ENCODE data around the gene NAA35. TPM values are rescaled to one million over a fixed set of nuclear protein-coding genes. Genes with fewer than 3 reads are reported as not detected.

The NAA35 gene
- total and polyA plus RNA-seq, 2 of the 8 experiments (the other 6 are each of a cell fraction or from before 2014, with no cell fraction given), result 12.9 to 35.2 TPM

DNA sequence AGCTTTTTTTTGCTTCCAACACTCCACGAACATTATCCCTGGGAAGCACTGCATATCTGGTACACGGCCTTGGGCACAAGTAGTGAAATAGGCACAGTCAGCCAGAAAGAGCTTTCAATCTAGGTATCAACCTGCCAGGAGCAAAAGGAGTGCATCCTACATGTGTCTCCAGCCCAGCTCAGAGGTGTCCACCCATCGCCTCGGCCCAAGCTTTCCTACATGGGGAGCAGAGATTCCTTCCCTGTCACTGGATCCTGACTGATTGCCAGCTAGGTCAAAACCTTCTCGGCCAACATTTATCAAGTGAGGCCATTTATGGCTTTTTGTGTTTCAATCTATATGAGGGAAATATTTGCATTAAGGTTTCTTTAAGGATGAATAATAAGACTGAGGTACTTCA is 102.6 kb downstream of the NAA35 start:
- no peak overlapping the region for H3K27ac ChIP-seq (ENCODE audit: low read depth, low read length)
- no peaks in the 10 kb centered on the region for H3K4me1 ChIP-seq (replicated peaks in 1 of 4; ENCODE audit: control insufficient read depth in 3 of 4, insufficient read depth in 4 of 4, low read length in 3 of 4)
- no peaks in the 10 kb centered on the region for H3K27me3 ChIP-seq (replicated peaks in 1 of 4; ENCODE audit: control insufficient read depth in 3 of 4, extremely low read depth in 1 of 4, insufficient read depth in 3 of 4, low read length in 3 of 4)
- no peak overlapping the region for H3K14ac ChIP-seq (ENCODE audit: insufficient read length)
- H3K79me2 ChIP-seq (ENCODE audit: control insufficient read depth in 1 of 2, insufficient read depth in 2 of 2, low read length in 2 of 2), result no peaks in the 10 kb centered on the region
- no peak overlapping the region for H3K18ac ChIP-seq (ENCODE audit: extremely low read depth, low read length)
- H4K8ac ChIP-seq (ENCODE audit: extremely low read depth, insufficient read depth, low read length), result no peak overlapping the region
- no peaks in the 10 kb centered on the region; the same call in 1 of the 2 replicates for H3K79me1 ChIP-seq (ENCODE audit: low read depth, low read length)
- no peak overlapping the region for H4K91ac ChIP-seq (replicated peaks; ENCODE audit: insufficient read length, low read length)
- no peak overlapping the region for H3K9ac ChIP-seq (replicated peaks in 1 of 4; ENCODE audit: extremely low read depth in 1 of 4, low read depth in 3 of 4, low read length in 3 of 4)
- DNase-seq (ENCODE audit: low read depth in 1 of 2, low spot score in 2 of 2) (no peak), FAIRE-seq (no peak)
- no peak overlapping the region for H3K4ac ChIP-seq (replicated peaks; ENCODE audit: insufficient read length, low read depth, low read length)
- no peak overlapping the region for H3K4me3 ChIP-seq (ENCODE audit: extremely low read depth in 1 of 4, insufficient read depth in 2 of 4, low read depth in 3 of 4, low read length in 4 of 4)
- H2BK15ac ChIP-seq (ENCODE audit: low read length), result no peak overlapping the region
- H2BK12ac ChIP-seq (ENCODE audit: low read depth, low read length), result no peak overlapping the region
- WGBS, 2 experiments (ENCODE audit: extremely low coverage in 1 of 2, insufficient coverage in 1 of 2, insufficient read length in 1 of 2, insufficient replicate concordance in 2 of 2, low coverage in 1 of 2, low lambda C conversion rate in 2 of 2, missing lambda C conversion rate in 1 of 2), result 91% methylated on average over 5 of the region's 5 CpGs; no CpG with 5 or more reads in 1 of the 2 experiments
- H2BK120ac ChIP-seq (replicated peaks; ENCODE audit: low read depth, low read length), result no peak overlapping the region
- ChIA-PET CTCF (ENCODE audit: partially characterized antibody) (interaction anchor here (0.6 to 2.6 kb wide), 24 partner anchors 10 to 276 kb away, joined by 3 to 16 read pairs (median 3); no protein-coding TSS in a partner anchor), POLR2A (ENCODE audit: partially characterized antibody) (interaction anchor here (1.0 to 1.4 kb wide), 2 partner anchors 15 to 22 kb away, joined by 3 to 4 read pairs; no protein-coding TSS in a partner anchor)
- H2BK5ac ChIP-seq (ENCODE audit: low read depth, low read length), result no peak overlapping the region
- no peak overlapping the region for H3K56ac ChIP-seq (replicated peaks; ENCODE audit: insufficient read length, low read depth, low read length)
- no peak overlapping the region for H3K4me2 ChIP-seq (ENCODE audit: insufficient read depth in 1 of 2, low read depth in 2 of 2, low read length in 2 of 2)
- H3K23ac ChIP-seq (ENCODE audit: insufficient read length), result no peak overlapping the region
- H4K5ac ChIP-seq (ENCODE audit: insufficient read length, low read depth, low read length), result no peak overlapping the region
- H3K36me3 ChIP-seq (ENCODE audit: control insufficient read depth in 2 of 4, insufficient read depth in 4 of 4, low read length in 3 of 4), result 0 out of 8 replicates have a peak, but pooled peaks cover 0 to 7% (median 0%) of the 10 kb centered on the region in 4 experiments
- H3K9me3 ChIP-seq (ENCODE audit: insufficient read depth in 2 of 2, low read depth in 1 of 2, low read length in 1 of 2), result no peaks in the 10 kb centered on the region
- H3K23me2 ChIP-seq (ENCODE audit: low read depth, low read length), result no peaks in the 10 kb centered on the region
- no peaks in the 10 kb centered on the region for H4K20me1 ChIP-seq (replicated peaks in 1 of 2; ENCODE audit: control insufficient read depth in 1 of 2, insufficient read depth in 2 of 2, low read length in 2 of 2)
- no peak overlapping the region for H2BK20ac ChIP-seq (ENCODE audit: low read length)
- no peak overlapping the region for H2AFZ ChIP-seq (ENCODE audit: low read length)
- no peak overlapping the region for H2AK5ac ChIP-seq (ENCODE audit: low read depth, low read length)
- TF ChIP-seq MAFK (IDR thresholded peaks at IDR 0.05; ENCODE audit: low read depth, low read length) (no peak), SRF (IDR thresholded peaks at IDR 0.05; ENCODE audit: low read depth, low read length) (no peak), KDM1A (IDR thresholded peaks at IDR 0.05; ENCODE audit: borderline replicate concordance, low read length) (no peak), EZH2 (IDR thresholded peaks at IDR 0.05; ENCODE audit: low read depth, low read length, severe bottlenecking) (no peak), BRCA1 (IDR thresholded peaks at IDR 0.05; ENCODE audit: low read depth, low read length) (no peak), NRF1 (IDR thresholded peaks at IDR 0.05; ENCODE audit: low read depth, low read length) (no peak), BCL11A (IDR thresholded peaks at IDR 0.05; ENCODE audit: low read depth in 2 of 2, low read length in 2 of 2) (no peak), MAX (IDR thresholded peaks at IDR 0.05) (no peak), JUND (IDR thresholded peaks at IDR 0.05; ENCODE audit: low read length) (no peak), SP2 (IDR thresholded peaks at IDR 0.05; ENCODE audit: low read length) (no peak)
